Sigmoid colon (tissue), 7 donors: ENCODE results near the gene NUP35. TPM values are rescaled to one million over a fixed set of nuclear protein-coding genes. Genes with fewer than 3 reads are reported as not detected.

Experiments used
- DNase-seq: peaks from one replicate; pipeline ENCODE4 v3.0.0-alpha.2; 2019
- H3K27ac ChIP-seq, 4 donors: fragments of 200-600 bp; sonication (generic); one replicate each; pipeline ENCODE4 v1.5.1; 2016 to 2019; ENCODE audit warnings: mild to moderate bottlenecking in 1 of 4
- H3K27me3 ChIP-seq, 3 donors: fragments of 200-600 bp; sonication (generic); one replicate each; pipeline ENCODE4 v1.5.1; 2019; ENCODE audit warnings: mild to moderate bottlenecking in 1 of 3
- H3K36me3 ChIP-seq, 4 donors: fragments of 200-600 bp; sonication (generic); one replicate each; pipeline ENCODE4 v1.5.1; 2016 to 2019
- H3K4me1 ChIP-seq, 4 donors: fragments of 200-600 bp; sonication (generic); one replicate each; pipeline ENCODE4 v1.5.1; 2017 to 2019
- H3K4me3 ChIP-seq, 4 donors: fragments of 200-600 bp; sonication (generic); one replicate each; pipeline ENCODE4 v1.5.1; 2017 to 2019; ENCODE audit warnings: mild to moderate bottlenecking in 2 of 4, moderate library complexity in 1 of 4
- H3K9me3 ChIP-seq, 4 donors: fragments of 200-600 bp in 3 of 4; sonication (generic) in 3 of 4; one replicate each; pipeline versions ENCODE4 v1.5.1 to v1.6.1; 2013 to 2019
- EP300 ChIP-seq, 4 donors: sonication (generic); formaldehyde crosslinking; IDR thresholded peaks; one replicate each; pipeline ENCODE4 v1.6.1; 2017; ENCODE audit warnings: antibody characterized with exemption in 4 of 4
- POLR2A ChIP-seq, 2 donors: fragments of 450-650 bp; IDR thresholded peaks; one replicate each; pipeline ENCODE4 v1.6.1; 2016; ENCODE audit warnings: antibody characterized with exemption in 2 of 2, mild to moderate bottlenecking in 2 of 2, moderate library complexity in 2 of 2
- POLR2AphosphoS5 ChIP-seq, 4 donors: sonication (generic); formaldehyde crosslinking; IDR thresholded peaks; one replicate each; pipeline ENCODE4 v1.6.1; 2017; ENCODE audit warnings: antibody characterized with exemption in 4 of 4
- WGBS, 2 donors: extraction: QIAGEN DNeasy Blood & Tissue Kit; methylation state at CpG; one replicate each; pipeline ENCODE4 v1.1.7; 2013; 5-methylcytosine and 5-hydroxymethylcytosine counted together
- intact Hi-C: fragments of 100-400 bp; cut with DNase I; formaldehyde crosslinking; loops from one replicate; pipeline ENCODE4 v1.15.1; 2023
- polyA plus RNA-seq, 3 donors: library from polyadenylated mRNA; stranded (reverse); fragments of 200-250 nt; gene quantifications; one replicate each; pipeline ENCODE4 v1.2.3, GENCODE V29; 2013
- total RNA-seq, 4 donors: library from RNA; depleted of rRNA; stranded (reverse); fragments of >200 nt; gene quantifications; one replicate each; pipeline ENCODE4 v1.1.0, GENCODE V29; 2016
- TF ChIP-seq, protein P1 (sequence below), 4 experiments: fragments of 450-650 bp in 3 of 4; fragments of 200-600 bp in 1 of 4; IDR thresholded peaks; one replicate each; pipeline ENCODE4 v1.5.1; 2016 to 2019; ENCODE audit warnings: antibody characterized with exemption in 4 of 4, mild to moderate bottlenecking in 3 of 4, moderate library complexity in 2 of 4
- donor health status: healthy with polysubstance abuse.
- donor health status: Bipolar disorder and iron deficiency.
- donor health status: healthy.

The NUP35 gene
- total and polyA plus RNA-seq, 7 donors: 6.0 to 19.7 (median 12.9) TPM

DNA sequence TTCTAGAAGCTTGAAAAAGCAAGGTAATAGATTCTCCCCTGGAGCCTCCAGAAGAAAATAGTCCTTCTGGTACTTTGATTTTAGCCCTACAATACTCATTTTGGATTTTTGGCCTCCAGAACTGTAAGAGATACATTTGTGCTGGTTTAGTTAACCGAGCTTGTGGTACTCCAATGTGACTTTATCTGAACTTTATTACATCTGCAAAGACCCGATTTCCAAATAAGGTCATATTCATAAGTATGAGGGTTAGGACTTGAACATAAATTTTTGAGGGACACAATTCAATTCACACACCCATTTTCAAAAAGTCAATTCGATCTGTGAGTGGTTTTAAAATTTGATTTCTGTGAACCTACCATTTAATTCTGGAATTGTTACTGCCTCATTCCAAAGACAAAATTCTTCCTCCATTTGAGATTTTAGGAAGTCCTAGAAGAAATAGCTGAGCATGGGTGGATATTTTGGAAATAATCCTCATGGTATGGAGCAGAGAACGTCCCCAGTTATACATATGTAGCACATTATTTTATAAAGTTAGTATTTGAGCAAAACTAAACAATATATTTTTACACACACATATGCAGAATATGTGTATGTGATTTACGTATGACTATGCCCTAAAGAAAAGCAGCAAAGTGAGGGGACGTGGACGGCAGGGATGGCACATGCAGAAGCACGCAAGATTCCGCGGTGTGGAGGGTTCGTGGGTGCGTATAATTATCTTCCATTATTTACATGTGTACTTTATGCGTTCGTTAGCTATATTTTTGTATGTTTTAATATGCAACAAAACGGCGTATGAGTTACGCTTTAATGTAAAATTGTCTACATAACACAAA lies 905 bp upstream of the NUP35 start:
- no peaks in the 10 kb centered on the region for H3K36me3 ChIP-seq
- 19 to 28% methylated on average over 17 of the region's 17 CpGs for WGBS, 2 donors
- no peaks in the 10 kb centered on the region for H3K9me3 ChIP-seq
- intact Hi-C loops: loop anchor here (1.0 to 5.0 kb wide), 2 partner anchors 44 to 406 kb away; partner anchors contain the start of gene DNAJC10
- no peak for DNase-seq
- H3K4me1 ChIP-seq: peaks cover 0 to 19% (median 14%) of the 10 kb centered on the region in 4 donors
- H3K27me3 ChIP-seq: no peaks in the 10 kb centered on the region
- peak overlapping the region; percentile 87 to 88 (median 88) for H3K27ac ChIP-seq
- no peak for TF ChIP-seq POLR2AphosphoS5 (IDR thresholded peaks at IDR 0.05)
- no peak for TF ChIP-seq EP300 (IDR thresholded peaks at IDR 0.05)
- TF ChIP-seq POLR2A (IDR thresholded peaks at IDR 0.05): no peak
- TF ChIP-seq, protein P1, sequence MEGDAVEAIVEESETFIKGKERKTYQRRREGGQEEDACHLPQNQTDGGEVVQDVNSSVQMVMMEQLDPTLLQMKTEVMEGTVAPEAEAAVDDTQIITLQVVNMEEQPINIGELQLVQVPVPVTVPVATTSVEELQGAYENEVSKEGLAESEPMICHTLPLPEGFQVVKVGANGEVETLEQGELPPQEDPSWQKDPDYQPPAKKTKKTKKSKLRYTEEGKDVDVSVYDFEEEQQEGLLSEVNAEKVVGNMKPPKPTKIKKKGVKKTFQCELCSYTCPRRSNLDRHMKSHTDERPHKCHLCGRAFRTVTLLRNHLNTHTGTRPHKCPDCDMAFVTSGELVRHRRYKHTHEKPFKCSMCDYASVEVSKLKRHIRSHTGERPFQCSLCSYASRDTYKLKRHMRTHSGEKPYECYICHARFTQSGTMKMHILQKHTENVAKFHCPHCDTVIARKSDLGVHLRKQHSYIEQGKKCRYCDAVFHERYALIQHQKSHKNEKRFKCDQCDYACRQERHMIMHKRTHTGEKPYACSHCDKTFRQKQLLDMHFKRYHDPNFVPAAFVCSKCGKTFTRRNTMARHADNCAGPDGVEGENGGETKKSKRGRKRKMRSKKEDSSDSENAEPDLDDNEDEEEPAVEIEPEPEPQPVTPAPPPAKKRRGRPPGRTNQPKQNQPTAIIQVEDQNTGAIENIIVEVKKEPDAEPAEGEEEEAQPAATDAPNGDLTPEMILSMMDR (IDR thresholded peaks at IDR 0.05): no peak
- H3K4me3 ChIP-seq: peak overlapping the region; percentile 65 to 76 (median 72)

DNA sequence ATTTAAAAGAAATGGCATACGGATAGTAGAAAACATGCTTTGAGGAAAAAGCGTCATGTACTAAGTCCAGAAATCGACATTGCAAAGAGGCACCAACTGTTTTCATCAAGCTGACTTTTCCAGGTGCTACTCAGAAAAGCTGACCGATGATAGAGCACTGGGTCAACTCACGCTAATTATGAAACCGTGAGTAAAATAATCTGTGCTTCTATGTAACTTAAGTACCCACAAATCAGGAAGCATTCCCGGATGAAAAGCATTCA lies 353 bp upstream of the NUP35 start:
- intact Hi-C loops: loop anchor here (1.0 to 5.0 kb wide), 3 partner anchors 45 to 407 kb away; partner anchors contain the start of genes DNAJC10 and NCKAP1
- no peak for DNase-seq
- TF ChIP-seq EP300 (IDR thresholded peaks at IDR 0.05) (no peak), POLR2A (IDR thresholded peaks at IDR 0.05) (no peak), POLR2AphosphoS5 (IDR thresholded peaks at IDR 0.05) (no peak)
- TF ChIP-seq, protein P1 (IDR thresholded peaks at IDR 0.05): no peak
- 0 to 1% methylated on average over 7 of the region's 7 CpGs for WGBS, 2 donors
- H3K27ac ChIP-seq: peak overlapping the region; percentile 87 to 88 (median 88)
- no peaks in the 10 kb centered on the region for H3K9me3 ChIP-seq
- peak overlapping the region; percentile 65 to 76 (median 72) for H3K4me3 ChIP-seq
- H3K4me1 ChIP-seq: peaks cover 0 to 19% (median 14%) of the 10 kb centered on the region in 4 donors
- no peaks in the 10 kb centered on the region for H3K36me3 ChIP-seq
- H3K27me3 ChIP-seq: no peaks in the 10 kb centered on the region

DNA sequence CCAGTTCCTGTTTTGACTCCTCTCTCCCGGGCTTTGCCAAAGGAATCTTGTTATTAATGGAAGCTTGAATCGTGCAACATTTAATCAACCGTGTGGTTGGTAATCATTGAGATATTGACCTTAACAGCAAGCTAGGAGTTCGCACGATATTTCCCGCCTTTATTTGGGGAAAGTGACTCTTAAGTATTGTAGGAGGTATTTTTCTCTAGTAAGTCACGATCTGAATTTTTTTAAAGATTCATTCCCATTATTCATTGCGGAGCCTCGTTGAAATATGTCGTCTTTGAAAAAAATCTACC lies 663 bp downstream of the NUP35 start:
- Histone ChIP-seq H3K27ac (peak overlapping the region; percentile 87 to 88 (median 88)), H3K4me1 (peaks cover 0 to 19% (median 14%) of the 10 kb centered on the region in 4 donors), H3K9me3 (no peaks in the 10 kb centered on the region), H3K36me3 (peaks cover 0 to 3% (median 0%) of the 10 kb centered on the region in 4 donors), H3K27me3 (no peaks in the 10 kb centered on the region), H3K4me3 (peak overlapping the region; percentile 65 to 76 (median 72))
- DNase-seq: no peak
- intact Hi-C loops: loop anchor here (2.0 to 5.0 kb wide), 2 partner anchors 86 to 408 kb away; partner anchors contain the start of genes DNAJC10 and NCKAP1
- TF ChIP-seq EP300 (IDR thresholded peaks at IDR 0.05) (no peak), POLR2A (IDR thresholded peaks at IDR 0.05) (no peak), POLR2AphosphoS5 (IDR thresholded peaks at IDR 0.05) (no peak)
- TF ChIP-seq, protein P1 (IDR thresholded peaks at IDR 0.05): no peak
- 0% methylated on average over 10 of the region's 10 CpGs for WGBS, 2 donors

DNA sequence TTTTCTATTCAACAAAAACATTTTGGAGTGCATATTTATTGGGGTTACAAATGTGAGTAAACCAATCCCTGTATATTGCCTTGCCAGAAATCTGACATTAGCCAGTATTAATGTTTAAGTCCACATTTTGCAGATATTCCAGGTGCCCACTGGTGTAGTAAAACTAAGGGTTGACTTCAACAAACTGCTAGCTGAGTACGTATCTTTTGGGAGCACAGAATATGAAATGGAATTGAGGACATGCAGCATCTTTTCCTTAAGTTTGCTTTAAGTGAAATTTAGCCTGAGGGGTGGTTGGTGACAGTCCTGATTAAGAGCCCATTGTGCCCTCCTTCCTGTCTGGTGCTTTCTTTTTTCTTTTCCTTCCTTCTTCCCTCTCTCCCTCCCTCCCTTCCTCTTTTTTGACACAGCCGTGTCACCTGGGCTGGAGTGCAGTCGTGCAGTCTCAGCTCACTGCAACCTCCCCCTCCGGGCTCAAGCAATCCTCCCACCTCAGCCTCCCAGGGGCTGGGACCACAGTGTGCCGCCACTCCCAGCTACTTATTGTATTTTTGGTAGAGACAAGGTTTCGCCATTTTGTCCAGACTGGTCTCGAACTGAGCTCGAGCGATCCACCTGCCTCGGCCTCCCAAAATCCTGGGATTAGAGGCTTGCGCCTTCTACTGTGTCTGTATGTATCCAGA lies 1.6 kb downstream of the NUP35 start:
- Histone ChIP-seq H3K36me3 (peaks cover 0 to 10% (median 0%) of the 10 kb centered on the region in 4 donors), H3K27ac (no peak overlapping the region), H3K4me3 (peak overlapping the region in 1 of 4 donors; percentile 65), H3K4me1 (peaks cover 0 to 19% (median 14%) of the 10 kb centered on the region in 4 donors), H3K27me3 (no peaks in the 10 kb centered on the region), H3K9me3 (no peaks in the 10 kb centered on the region)
- no peak for DNase-seq
- intact Hi-C loops: loop anchor here (2.0 kb wide), 1 partner anchor 87 kb away; the partner anchor contains the start of gene NCKAP1
- no peak for TF ChIP-seq POLR2A (IDR thresholded peaks at IDR 0.05)
- 79 to 81% methylated on average over 11 of the region's 11 CpGs for whole genome bisulfite sequencing, 2 donors

DNA sequence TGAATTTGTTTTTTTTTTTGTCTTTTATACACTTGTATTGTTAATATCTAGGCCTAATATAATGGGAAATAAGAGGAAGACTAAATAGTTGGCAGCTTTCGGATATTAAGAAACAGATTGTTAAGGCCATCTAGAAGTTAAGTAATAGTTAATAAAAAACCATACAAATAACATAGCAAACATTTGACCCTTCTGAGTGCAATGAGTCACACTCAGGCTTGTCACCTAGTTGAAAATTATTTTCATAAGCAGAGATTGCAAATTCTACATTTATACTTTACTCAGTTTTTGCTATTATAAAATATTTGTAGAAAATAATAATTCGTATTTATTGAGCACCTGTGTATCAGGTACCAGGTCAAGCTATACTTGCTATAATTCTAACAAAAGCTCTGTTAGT lies 2.4 kb downstream of the NUP35 start:
- WGBS, 2 donors: 97 to 98% methylated on average over 2 of the region's 2 CpGs
- H3K4me3 ChIP-seq: no peak overlapping the region
- TF ChIP-seq EP300 (IDR thresholded peaks at IDR 0.05) (no peak), POLR2AphosphoS5 (IDR thresholded peaks at IDR 0.05) (no peak), POLR2A (IDR thresholded peaks at IDR 0.05) (no peak)
- TF ChIP-seq, protein P1 (IDR thresholded peaks at IDR 0.05): no peak

More for the DNA sequence above, 2.4 kb downstream of the NUP35 start:
- Histone ChIP-seq H3K27me3 (no peaks in the 10 kb centered on the region), H3K36me3 (peaks cover 0 to 18% (median 2%) of the 10 kb centered on the region in 4 donors), H3K27ac (no peak overlapping the region), H3K9me3 (no peaks in the 10 kb centered on the region), H3K4me1 (peaks cover 0 to 19% (median 14%) of the 10 kb centered on the region in 4 donors)
- intact Hi-C loops: no loop called here
- DNase-seq: no peak
